ENCODE measurements around the gene CDKN2C.

GRCh38 chr1:50968821-50969610 lies 1.0 kb upstream of the CDKN2C start:
- TF ChIP-seq CTCF (IDR thresholded peaks at IDR 0.05), result no peak
- peak in 1 of 4 donors; percentile 14 for TF ChIP-seq POLR2A (IDR thresholded peaks at IDR 0.05)
